PC-3 (cell line): ENCODE results near the gene PRIM2.
"Not testable (repeated sequence)": the region's sequence is repeated elsewhere in the genome, so short reads cannot be mapped to it uniquely, and the experiment has no call there.

ENCODE experiments used
- EZH2 ChIP-seq: fragments of 300-600 bp; sonication (generic); IDR thresholded peaks from one replicate; pipeline ENCODE4 v1.6.1; 2017; ENCODE audit warnings: antibody characterized with exemption, mild to moderate bottlenecking, low read length; ENCODE audit not compliant: unreplicated experiment
- EZH2phosphoT487 ChIP-seq: fragments of 300-600 bp; sonication (generic); IDR thresholded peaks from 2 replicates; pipeline ENCODE4 v1.6.1; 2018; ENCODE audit warnings: mild to moderate bottlenecking, antibody characterized with exemption, low read length, borderline replicate concordance
- TF ChIP-seq, protein P1 (sequence below): fragments of 300-600 bp; sonication (generic); conservative IDR thresholded peaks from 2 replicates; pipeline ENCODE4 v1.5.1; 2017; ENCODE audit warnings: antibody characterized with exemption, low read depth, mild to moderate bottlenecking, low read length

DNA sequence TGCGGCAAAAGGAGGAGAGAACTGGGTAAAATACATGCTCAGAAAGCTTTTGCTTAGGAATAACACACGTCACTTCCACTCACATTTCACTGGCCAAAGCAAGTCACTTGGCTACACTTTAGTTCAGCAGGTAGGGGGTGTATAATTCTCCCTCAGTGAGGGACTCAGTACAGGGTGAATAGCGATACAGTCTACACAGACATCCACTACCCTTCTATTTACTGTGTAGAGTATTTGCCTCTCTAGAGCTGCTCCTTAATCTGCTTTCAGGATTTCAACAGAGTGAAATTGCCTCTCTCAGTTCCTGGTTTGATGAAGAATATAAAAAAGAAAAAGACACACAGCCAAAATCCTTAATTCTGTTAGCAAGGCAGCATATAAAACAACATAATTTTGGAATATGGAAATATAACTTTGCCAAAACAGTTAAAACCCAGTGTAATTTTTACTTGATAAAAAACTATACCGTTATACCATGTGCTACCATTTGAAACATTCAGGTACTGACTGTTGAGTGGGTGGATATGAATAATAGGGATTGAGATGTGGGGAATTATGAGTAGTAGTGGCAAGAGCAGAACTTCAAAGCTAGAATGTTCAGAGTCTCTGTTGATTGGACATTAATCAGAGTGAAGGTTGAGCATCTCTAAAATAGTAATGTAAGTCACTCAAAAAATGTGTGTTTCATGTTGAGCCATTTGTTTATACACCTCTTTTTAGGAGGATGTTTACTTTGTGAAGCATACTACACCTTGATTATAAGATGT is 51.7 kb downstream of the PRIM2 start:
- TF ChIP-seq, protein P1, sequence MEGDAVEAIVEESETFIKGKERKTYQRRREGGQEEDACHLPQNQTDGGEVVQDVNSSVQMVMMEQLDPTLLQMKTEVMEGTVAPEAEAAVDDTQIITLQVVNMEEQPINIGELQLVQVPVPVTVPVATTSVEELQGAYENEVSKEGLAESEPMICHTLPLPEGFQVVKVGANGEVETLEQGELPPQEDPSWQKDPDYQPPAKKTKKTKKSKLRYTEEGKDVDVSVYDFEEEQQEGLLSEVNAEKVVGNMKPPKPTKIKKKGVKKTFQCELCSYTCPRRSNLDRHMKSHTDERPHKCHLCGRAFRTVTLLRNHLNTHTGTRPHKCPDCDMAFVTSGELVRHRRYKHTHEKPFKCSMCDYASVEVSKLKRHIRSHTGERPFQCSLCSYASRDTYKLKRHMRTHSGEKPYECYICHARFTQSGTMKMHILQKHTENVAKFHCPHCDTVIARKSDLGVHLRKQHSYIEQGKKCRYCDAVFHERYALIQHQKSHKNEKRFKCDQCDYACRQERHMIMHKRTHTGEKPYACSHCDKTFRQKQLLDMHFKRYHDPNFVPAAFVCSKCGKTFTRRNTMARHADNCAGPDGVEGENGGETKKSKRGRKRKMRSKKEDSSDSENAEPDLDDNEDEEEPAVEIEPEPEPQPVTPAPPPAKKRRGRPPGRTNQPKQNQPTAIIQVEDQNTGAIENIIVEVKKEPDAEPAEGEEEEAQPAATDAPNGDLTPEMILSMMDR, result not testable (repeated sequence)
- not testable (repeated sequence) for TF ChIP-seq EZH2phosphoT487, EZH2
